Measurements from ENCODE around the gene SRP14.

Gene SRP14, protein sequence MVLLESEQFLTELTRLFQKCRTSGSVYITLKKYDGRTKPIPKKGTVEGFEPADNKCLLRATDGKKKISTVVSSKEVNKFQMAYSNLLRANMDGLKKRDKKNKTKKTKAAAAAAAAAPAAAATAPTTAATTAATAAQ
- 79.1 to 107 (median 92.7) reads per million in 3 donors for total RNA-seq

DNA sequence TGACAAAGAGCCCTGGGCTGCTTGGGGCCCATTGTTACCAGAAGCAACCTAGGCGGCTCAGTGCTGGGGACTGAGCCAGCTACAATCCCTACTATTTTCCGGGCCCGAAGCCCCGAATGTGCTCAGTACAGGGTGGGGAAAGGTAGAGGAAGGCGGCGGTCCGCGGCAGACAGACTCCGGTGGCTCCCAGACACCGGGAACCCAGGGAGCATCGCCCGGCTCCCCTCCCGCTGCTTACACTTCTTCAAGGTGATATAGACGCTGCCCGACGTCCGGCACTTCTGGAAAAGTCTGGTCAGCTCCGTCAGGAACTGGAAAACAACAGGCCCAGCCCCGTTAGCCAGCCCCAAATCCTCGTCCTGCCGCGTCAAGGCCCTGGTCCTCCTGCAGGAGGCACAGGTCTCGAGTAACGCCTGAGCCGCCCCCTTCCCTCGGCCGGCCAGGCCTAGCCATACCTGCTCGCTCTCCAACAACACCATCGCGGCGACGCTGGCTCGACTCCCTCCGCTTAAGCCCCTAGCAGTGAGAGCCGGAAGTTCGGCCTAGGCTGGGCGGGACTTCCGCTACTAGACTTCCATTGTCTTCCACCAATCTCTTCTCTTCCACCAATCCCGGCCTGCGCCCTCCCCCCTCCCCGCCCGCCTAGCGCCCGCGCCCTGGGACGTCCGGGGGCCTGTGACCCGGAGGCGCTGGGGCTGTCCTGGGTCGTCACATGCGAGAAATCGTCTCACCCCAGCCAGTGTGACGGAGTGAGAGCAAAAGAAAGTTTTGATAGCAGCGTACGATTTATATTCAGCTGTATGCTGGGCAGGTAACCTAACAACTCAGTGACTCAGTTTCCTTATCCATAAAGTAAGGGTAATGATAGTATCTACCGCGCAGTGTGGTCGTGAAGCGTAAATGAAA lies at the start of gene SRP14:
Gene SRP14 (minus strand): TSS at position 544 of the 906 bp plus-strand sequence. CDS start 65 bp downstream, at position 479.
- H3K4me1 ChIP-seq (ENCODE audit: control insufficient read depth, insufficient read depth, low read length, poor library complexity, severe bottlenecking): peaks cover 21% of the 10 kb centered on the region
- H3K36me3 ChIP-seq (ENCODE audit: control insufficient read depth, insufficient read depth, low read length): peaks cover 32% of the 10 kb centered on the region

DNA sequence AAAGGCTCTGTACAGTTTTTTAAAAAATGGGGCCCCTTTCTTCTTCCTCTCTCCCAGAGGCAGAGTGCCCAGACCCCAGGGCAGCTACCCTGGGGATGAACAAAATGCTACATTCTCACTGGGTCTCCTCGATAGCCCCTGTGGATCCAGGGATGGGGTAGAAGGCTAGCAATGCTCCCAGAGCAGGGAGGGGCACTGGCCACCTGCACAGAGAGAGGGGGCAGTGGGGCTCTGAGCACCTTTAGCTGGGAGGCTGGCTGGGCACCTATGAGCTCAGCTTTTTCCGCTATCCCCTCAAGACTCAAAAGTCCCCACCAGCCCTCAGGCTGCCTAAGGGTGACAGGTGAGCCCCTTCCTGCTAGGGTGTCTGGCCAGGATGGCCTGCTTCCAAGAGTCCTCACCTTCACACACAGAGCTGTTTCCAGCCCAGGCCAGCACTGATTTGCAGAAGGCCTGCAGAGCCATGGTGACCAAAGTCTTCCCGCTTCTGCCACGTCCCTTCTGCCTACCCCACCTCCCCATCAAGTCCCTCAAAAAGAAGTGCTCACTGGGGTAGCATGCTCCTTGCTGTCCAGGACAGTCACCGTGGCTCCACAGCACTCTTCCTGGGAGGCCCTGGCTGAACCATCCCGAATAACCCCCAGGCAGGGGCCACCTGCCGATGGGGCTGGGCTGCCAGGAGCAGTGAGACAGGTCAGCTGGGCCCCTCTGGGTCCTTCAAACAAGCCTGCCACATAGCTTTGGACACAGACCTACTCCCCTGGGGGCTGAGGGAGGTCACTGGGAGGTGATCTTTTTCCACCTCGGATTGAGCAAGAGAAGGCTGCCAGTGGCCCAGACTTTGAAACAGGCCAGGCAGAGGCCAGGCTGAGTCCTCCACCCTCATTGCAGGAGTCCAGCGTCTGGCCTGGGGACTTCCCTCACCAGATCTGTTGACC lies 49.3 kb upstream of the SRP14 start:
- no peaks in the 10 kb centered on the region for H3K9me3 ChIP-seq (ENCODE audit: control insufficient read depth, low read length)
- H3K27me3 ChIP-seq (replicated peaks; ENCODE audit: control insufficient read depth, insufficient read depth, low read length, poor library complexity, severe bottlenecking): peaks cover 2% of the 10 kb centered on the region
- no peak for DNase-seq
- H3K4me1 ChIP-seq (ENCODE audit: control insufficient read depth, insufficient read depth, low read length, poor library complexity, severe bottlenecking): no peaks in the 10 kb centered on the region
- H3K4me3 ChIP-seq (ENCODE audit: insufficient read depth, low read depth, low read length, poor library complexity, severe bottlenecking): no peak overlapping the region
- no peak overlapping the region for H3K27ac ChIP-seq (ENCODE audit: insufficient read depth, low read length, poor library complexity, severe bottlenecking)
- no peaks in the 10 kb centered on the region for H3K36me3 ChIP-seq (ENCODE audit: control insufficient read depth, insufficient read depth, low read length)

More for the DNA sequence above, at the start of gene SRP14:
- H3K27me3 ChIP-seq (replicated peaks; ENCODE audit: control insufficient read depth, insufficient read depth, low read length, poor library complexity, severe bottlenecking): no peaks in the 10 kb centered on the region
- peak within 1 kb of the TSS; percentile 84 for H3K27ac ChIP-seq (ENCODE audit: insufficient read depth, low read length, poor library complexity, severe bottlenecking)
- DNase-seq: peak; percentile 82 to 92 (median 90)
- no peaks in the 10 kb centered on the region for H3K9me3 ChIP-seq (ENCODE audit: control insufficient read depth, low read length)
- peak within 1 kb of the TSS; percentile 67 for H3K4me3 ChIP-seq (ENCODE audit: insufficient read depth, low read depth, low read length, poor library complexity, severe bottlenecking)

DNA sequence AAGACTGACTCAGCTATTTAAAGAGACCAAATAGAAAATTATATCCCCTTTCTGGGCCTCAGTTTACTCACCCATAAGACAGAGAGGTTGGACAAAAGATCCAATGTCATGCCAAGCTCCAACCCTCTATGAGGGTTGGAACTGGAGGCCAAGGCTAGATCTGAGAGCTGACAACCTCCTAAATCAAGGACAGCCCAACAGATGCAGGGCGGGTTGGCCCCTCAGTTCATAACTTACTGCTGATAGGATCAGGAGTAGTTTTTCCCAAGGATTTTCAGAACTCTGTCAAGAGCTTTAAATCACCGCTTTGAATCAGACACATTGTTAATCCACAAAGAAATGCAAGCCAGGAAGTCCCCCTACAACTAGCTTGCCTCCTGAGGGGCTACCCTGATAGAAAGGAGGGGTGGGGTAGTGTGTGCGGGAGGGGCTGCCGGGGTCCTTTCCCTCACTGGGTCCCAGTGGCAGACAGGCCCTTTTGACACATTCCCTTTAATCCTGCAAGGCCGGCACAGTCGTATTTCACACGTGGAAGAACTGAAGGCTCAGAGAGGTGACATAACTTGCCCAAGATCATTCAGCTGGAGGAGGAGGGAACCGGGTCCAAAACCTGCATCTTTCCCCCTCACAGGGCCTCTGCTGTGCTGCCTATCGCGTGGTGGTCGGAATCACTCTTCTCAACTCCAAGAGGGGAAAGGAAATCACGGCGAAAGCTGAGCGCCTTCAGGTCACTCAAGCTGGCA lies 48.3 kb upstream of the SRP14 start:
- H3K36me3 ChIP-seq (ENCODE audit: control insufficient read depth, insufficient read depth, low read length): no peaks in the 10 kb centered on the region
- no peaks in the 10 kb centered on the region for H3K4me1 ChIP-seq (ENCODE audit: control insufficient read depth, insufficient read depth, low read length, poor library complexity, severe bottlenecking)
- no peak for DNase-seq

DNA sequence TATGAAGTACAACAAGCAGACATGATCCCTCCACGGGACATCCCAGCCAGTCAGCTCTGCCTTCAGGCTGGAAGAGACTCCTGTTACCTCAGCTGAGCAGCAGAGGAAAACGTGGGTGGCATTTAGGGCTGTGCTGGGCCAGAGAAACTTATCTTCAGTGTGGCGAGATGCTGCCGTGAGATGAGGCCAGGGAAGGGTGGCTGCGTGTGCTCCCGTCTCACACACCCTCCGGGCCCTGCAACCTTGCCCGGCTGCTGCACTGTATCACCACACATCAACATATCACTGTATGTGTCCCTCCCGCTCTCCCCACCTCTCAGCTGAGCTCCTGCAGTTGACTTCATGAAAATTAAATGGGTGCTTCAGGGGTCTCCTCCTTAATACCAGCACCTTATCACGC lies 46.3 kb upstream of the SRP14 start:
- Histone ChIP-seq H3K36me3 (ENCODE audit: control insufficient read depth, insufficient read depth, low read length) (no peaks in the 10 kb centered on the region), H3K4me1 (ENCODE audit: control insufficient read depth, insufficient read depth, low read length, poor library complexity, severe bottlenecking) (no peaks in the 10 kb centered on the region), H3K4me3 (ENCODE audit: insufficient read depth, low read depth, low read length, poor library complexity, severe bottlenecking) (no peak overlapping the region), H3K27ac (ENCODE audit: insufficient read depth, low read length, poor library complexity, severe bottlenecking) (no peak overlapping the region), H3K27me3 (replicated peaks; ENCODE audit: control insufficient read depth, insufficient read depth, low read length, poor library complexity, severe bottlenecking) (peaks cover 6% of the 10 kb centered on the region), H3K9me3 (ENCODE audit: control insufficient read depth, low read length) (no peaks in the 10 kb centered on the region)
- DNase-seq: no peak

More for the DNA sequence above, 48.3 kb upstream of the SRP14 start:
- peaks cover 6% of the 10 kb centered on the region for H3K27me3 ChIP-seq (replicated peaks; ENCODE audit: control insufficient read depth, insufficient read depth, low read length, poor library complexity, severe bottlenecking)
- no peak overlapping the region for H3K4me3 ChIP-seq (ENCODE audit: insufficient read depth, low read depth, low read length, poor library complexity, severe bottlenecking)
- no peak overlapping the region for H3K27ac ChIP-seq (ENCODE audit: insufficient read depth, low read length, poor library complexity, severe bottlenecking)
- H3K9me3 ChIP-seq (ENCODE audit: control insufficient read depth, low read length): no peaks in the 10 kb centered on the region

DNA sequence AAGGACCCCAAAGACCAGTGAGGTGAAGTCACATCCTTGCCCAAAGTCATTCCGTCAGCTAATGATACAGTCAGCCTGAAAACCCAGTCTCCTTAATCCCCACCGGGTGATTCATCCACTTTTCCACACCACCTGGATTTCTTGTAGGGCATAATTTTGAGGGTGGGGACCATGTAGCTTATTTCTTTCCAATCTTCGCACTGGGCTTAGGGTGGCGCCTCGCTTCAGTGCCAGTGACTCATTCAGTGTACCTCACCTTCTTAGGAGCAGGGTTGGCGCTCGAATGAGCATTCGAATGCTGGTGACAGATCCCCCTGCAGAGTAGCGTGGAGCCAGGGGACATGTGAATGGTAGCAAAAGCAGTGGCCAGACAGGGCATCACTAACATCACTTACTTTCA lies 45.7 kb upstream of the SRP14 start:
- DNase-seq: no peak
- Histone ChIP-seq H3K27ac (ENCODE audit: insufficient read depth, low read length, poor library complexity, severe bottlenecking) (no peak overlapping the region), H3K4me1 (ENCODE audit: control insufficient read depth, insufficient read depth, low read length, poor library complexity, severe bottlenecking) (no peaks in the 10 kb centered on the region), H3K4me3 (ENCODE audit: insufficient read depth, low read depth, low read length, poor library complexity, severe bottlenecking) (no peak overlapping the region), H3K36me3 (ENCODE audit: control insufficient read depth, insufficient read depth, low read length) (no peaks in the 10 kb centered on the region), H3K27me3 (replicated peaks; ENCODE audit: control insufficient read depth, insufficient read depth, low read length, poor library complexity, severe bottlenecking) (peaks cover 6% of the 10 kb centered on the region), H3K9me3 (ENCODE audit: control insufficient read depth, low read length) (no peaks in the 10 kb centered on the region)

DNA sequence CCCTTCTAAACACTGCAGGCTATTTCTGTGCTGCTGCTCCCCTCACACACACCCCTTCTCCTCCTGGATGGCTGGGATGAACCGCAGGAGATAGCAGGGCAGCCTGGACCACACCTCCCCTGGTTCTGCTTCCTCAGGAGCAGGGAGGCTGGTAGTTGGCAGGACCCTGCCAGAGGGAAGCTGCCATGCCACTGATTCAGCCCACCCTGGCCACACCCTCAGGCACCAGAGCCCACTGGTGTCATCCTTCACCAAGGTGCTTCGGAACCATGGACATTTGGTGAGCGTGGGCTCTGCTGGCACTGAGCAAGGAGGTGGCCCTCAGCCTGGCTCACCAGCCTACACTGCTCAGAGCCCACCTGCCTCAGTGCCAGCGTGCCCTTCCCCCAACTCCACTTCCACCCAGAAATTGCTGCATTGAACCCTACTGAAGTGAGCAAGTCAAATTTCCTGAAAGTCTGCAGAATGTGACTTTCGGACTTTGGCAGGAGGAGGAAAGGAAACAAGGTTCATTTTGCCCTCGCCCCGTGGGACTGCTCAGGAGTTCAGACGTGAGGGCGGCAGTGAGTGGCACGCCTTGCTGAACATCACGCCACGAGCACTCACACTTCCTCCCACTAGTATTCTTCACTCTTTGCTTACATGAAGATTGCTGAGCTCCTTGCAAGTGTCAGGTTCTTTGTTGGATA lies 43.4 kb upstream of the SRP14 start:
- H3K4me1 ChIP-seq (ENCODE audit: control insufficient read depth, insufficient read depth, low read length, poor library complexity, severe bottlenecking): no peaks in the 10 kb centered on the region
- no peak overlapping the region for H3K27ac ChIP-seq (ENCODE audit: insufficient read depth, low read length, poor library complexity, severe bottlenecking)
- peaks cover 6% of the 10 kb centered on the region for H3K27me3 ChIP-seq (replicated peaks; ENCODE audit: control insufficient read depth, insufficient read depth, low read length, poor library complexity, severe bottlenecking)
- no peaks in the 10 kb centered on the region for H3K36me3 ChIP-seq (ENCODE audit: control insufficient read depth, insufficient read depth, low read length)
- no peak for DNase-seq
- no peaks in the 10 kb centered on the region for H3K9me3 ChIP-seq (ENCODE audit: control insufficient read depth, low read length)
- H3K4me3 ChIP-seq (ENCODE audit: insufficient read depth, low read depth, low read length, poor library complexity, severe bottlenecking): no peak overlapping the region

DNA sequence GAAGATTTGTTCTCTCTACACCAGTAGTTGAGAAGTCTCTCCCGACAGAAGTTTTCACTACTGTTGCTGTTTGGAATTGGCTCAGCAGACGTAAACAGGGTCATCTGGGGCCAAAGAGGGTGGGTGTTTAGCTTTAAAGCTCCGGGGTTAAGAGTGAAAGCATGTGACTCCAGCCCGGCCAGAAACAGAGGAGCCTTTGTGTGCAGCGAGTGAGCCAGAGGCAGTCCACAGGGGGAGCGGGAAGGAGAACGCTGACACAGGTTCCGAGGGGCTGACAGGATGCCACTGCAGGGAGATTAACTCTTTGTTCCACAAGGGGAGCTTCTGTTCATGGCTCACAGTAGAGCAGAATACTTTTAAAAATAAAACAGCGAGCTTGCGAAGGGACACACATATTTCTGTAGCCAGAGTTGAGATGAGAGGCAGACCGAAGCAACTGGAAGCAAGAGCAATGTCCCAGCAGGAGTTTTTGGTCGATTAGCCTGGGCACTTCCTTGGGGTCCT lies 42.8 kb upstream of the SRP14 start:
- no peaks in the 10 kb centered on the region for H3K4me1 ChIP-seq (ENCODE audit: control insufficient read depth, insufficient read depth, low read length, poor library complexity, severe bottlenecking)
- peaks cover 6% of the 10 kb centered on the region for H3K27me3 ChIP-seq (replicated peaks; ENCODE audit: control insufficient read depth, insufficient read depth, low read length, poor library complexity, severe bottlenecking)
- no peak for DNase-seq
- H3K27ac ChIP-seq (ENCODE audit: insufficient read depth, low read length, poor library complexity, severe bottlenecking): no peak overlapping the region
- H3K9me3 ChIP-seq (ENCODE audit: control insufficient read depth, low read length): no peaks in the 10 kb centered on the region
- H3K4me3 ChIP-seq (ENCODE audit: insufficient read depth, low read depth, low read length, poor library complexity, severe bottlenecking): no peak overlapping the region
- H3K36me3 ChIP-seq (ENCODE audit: control insufficient read depth, insufficient read depth, low read length): no peaks in the 10 kb centered on the region

DNA sequence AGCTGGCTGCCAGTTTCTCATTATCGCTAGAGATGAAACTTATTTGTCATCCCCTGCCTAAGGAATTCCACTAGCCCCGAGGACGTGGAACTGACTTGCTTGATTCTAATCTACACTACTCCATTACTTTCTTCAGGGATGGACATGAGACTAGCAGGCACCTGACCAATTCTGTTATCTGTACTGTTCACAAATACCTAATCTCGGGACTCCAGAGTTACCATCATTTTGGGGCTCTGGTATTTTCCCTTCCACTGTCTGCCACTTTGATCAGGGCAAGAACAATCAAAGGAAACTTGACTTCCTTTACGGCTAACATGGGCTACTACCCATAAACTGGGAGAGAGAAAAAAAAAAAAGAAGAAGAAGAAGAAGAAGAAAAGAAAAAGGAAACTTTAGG lies 41.9 kb upstream of the SRP14 start:
- Histone ChIP-seq H3K9me3 (ENCODE audit: control insufficient read depth, low read length) (no peaks in the 10 kb centered on the region), H3K27me3 (replicated peaks; ENCODE audit: control insufficient read depth, insufficient read depth, low read length, poor library complexity, severe bottlenecking) (peaks cover 6% of the 10 kb centered on the region), H3K36me3 (ENCODE audit: control insufficient read depth, insufficient read depth, low read length) (no peaks in the 10 kb centered on the region), H3K27ac (ENCODE audit: insufficient read depth, low read length, poor library complexity, severe bottlenecking) (no peak overlapping the region), H3K4me3 (ENCODE audit: insufficient read depth, low read depth, low read length, poor library complexity, severe bottlenecking) (no peak overlapping the region), H3K4me1 (ENCODE audit: control insufficient read depth, insufficient read depth, low read length, poor library complexity, severe bottlenecking) (no peaks in the 10 kb centered on the region)
- DNase-seq: no peak

DNA sequence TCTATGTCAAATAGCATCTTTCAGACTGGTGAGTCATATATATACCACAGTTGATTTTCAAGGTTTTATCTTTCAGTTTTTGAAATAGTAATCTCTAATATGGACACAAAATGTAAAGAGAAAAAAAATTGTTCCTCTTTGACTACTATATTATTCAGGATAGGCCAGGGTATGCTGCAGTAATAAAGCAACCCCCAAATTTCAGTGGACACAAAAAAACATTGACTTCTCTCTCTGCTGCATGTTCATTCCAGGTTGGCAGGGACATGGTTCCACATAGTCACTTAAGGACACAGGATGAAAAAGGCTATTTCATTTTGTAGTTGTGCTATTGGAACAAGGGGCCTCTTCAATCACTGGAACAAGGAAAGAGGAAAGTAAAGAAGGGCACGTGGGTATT lies 41.1 kb upstream of the SRP14 start:
- Histone ChIP-seq H3K27ac (ENCODE audit: insufficient read depth, low read length, poor library complexity, severe bottlenecking) (no peak overlapping the region), H3K4me1 (ENCODE audit: control insufficient read depth, insufficient read depth, low read length, poor library complexity, severe bottlenecking) (no peaks in the 10 kb centered on the region), H3K36me3 (ENCODE audit: control insufficient read depth, insufficient read depth, low read length) (no peaks in the 10 kb centered on the region), H3K27me3 (replicated peaks; ENCODE audit: control insufficient read depth, insufficient read depth, low read length, poor library complexity, severe bottlenecking) (peaks cover 6% of the 10 kb centered on the region), H3K9me3 (ENCODE audit: control insufficient read depth, low read length) (no peaks in the 10 kb centered on the region), H3K4me3 (ENCODE audit: insufficient read depth, low read depth, low read length, poor library complexity, severe bottlenecking) (no peak overlapping the region)
- DNase-seq: no peak
